Measurements from ENCODE around the gene SMIM12.

SMIM12 gene

GRCh38 chr1:34856697-34857096 is 2.9 kb downstream of the SMIM12 start:
- no peak for TF ChIP-seq CTCF (IDR thresholded peaks at IDR 0.05; ENCODE audit: low read depth, low read length)

GRCh38 chr1:34852677-34853217 is 6.8 kb downstream of the SMIM12 start:
- peak; percentile 99 for TF ChIP-seq CTCF (IDR thresholded peaks at IDR 0.05; ENCODE audit: low read depth, low read length)

More at GRCh38 chr1:34856697-34857096, 2.9 kb downstream of the SMIM12 start:
- H3K4me3 ChIP-seq (ENCODE audit: low read depth, low read length), result no peak overlapping the region

GRCh38 chr1:34851431-34852105 is 8.0 kb downstream of the SMIM12 start:
- H3K4me3 ChIP-seq (ENCODE audit: low read depth, low read length), result no peak overlapping the region
- no peak for TF ChIP-seq CTCF (IDR thresholded peaks at IDR 0.05; ENCODE audit: low read depth, low read length)

More at GRCh38 chr1:34852677-34853217, 6.8 kb downstream of the SMIM12 start:
- no peak overlapping the region for H3K4me3 ChIP-seq (ENCODE audit: low read depth, low read length)

DNA sequence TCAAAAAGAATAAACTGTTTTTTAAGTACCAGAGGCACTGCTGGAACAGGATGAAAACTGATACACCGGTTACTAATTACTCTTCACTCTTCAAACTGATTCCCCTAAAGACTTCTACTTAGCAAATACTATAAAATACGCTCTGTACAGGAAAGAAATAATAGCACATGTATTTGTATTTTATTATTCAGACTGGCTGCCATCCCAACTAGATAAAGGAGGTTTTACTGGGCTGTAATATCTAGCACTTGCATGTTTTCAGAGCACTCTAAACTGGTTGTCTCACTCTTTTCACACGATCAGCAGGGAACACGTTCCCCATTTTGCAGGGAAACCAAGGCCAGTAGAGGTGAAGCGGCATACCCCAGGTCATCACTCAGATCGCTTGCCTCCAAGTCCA is 9.2 kb downstream of the SMIM12 start:
- no peak overlapping the region for H3K4me3 ChIP-seq (ENCODE audit: low read depth, low read length)
- no peak for TF ChIP-seq CTCF (IDR thresholded peaks at IDR 0.05; ENCODE audit: low read depth, low read length)

- TF ChIP-seq CTCF (IDR thresholded peaks at IDR 0.05; ENCODE audit: low read depth, low read length), result no peak
Observed at GRCh38 chr1:34847094-34847493, 12.5 kb downstream of the SMIM12 start.

DNA sequence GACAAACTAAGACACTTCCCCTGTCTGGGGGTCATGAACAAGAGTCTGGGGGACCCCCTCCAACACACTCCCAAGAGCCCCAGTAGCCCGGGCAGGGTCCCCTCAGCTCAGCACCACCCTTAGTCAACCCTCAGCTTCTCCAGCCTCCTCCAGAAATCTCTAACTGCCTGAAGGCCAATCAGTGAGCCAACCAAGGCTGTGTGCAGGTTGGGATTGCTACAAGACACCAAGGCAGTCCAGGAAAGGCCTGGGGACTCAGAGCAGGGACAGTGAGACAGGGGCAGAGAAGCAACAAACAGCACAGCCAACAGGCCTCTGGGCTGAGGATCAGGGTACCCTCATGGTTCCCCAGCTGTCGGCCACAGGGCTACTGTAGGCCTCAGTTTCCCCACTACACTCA is 13.3 kb downstream of the SMIM12 start:
- TF ChIP-seq CTCF (IDR thresholded peaks at IDR 0.05; ENCODE audit: low read depth, low read length), result no peak
- H3K4me3 ChIP-seq (ENCODE audit: low read depth, low read length), result no peak overlapping the region

More at GRCh38 chr1:34847094-34847493, 12.5 kb downstream of the SMIM12 start:
- no peak overlapping the region for H3K4me3 ChIP-seq (ENCODE audit: low read depth, low read length)

- H3K4me3 ChIP-seq (ENCODE audit: low read depth, low read length), result no peak overlapping the region
- no peak for TF ChIP-seq CTCF (IDR thresholded peaks at IDR 0.05; ENCODE audit: low read depth, low read length)
Observed at GRCh38 chr1:34845131-34845901, 14.2 kb downstream of the SMIM12 start.
